22Rv1 (cell line): Measurements from ENCODE around the gene NAV1.

Experiments
- CTCF ChIP-seq: fragments of 450-650 bp; IDR thresholded peaks from 2 replicates; pipeline ENCODE4 v1.5.1; 2017; ENCODE audit warnings: mild to moderate bottlenecking
- ZFX ChIP-seq: fragments of 450-650 bp; IDR thresholded peaks from 2 replicates; pipeline ENCODE4 v1.6.1; 2017; ENCODE audit warnings: antibody characterized with exemption, borderline replicate concordance

GRCh38 chr1:201561195-201561564 is 22.3 kb downstream of the NAV1 start:
- TF ChIP-seq CTCF, result no peak
- TF ChIP-seq ZFX, result no peak
